T-helper 22 cell (primary cell): ENCODE data around the gene PRELID3B.
"Not testable (repeated sequence)": the region's sequence is repeated elsewhere in the genome, so short reads cannot be mapped to it uniquely, and the experiment has no call there.

Source experiments
- DNase-seq: peaks from one replicate; pipeline ENCODE4 v3.0.0-alpha.2; 2020; ENCODE audit warnings: low read depth

The PRELID3B gene

DNA sequence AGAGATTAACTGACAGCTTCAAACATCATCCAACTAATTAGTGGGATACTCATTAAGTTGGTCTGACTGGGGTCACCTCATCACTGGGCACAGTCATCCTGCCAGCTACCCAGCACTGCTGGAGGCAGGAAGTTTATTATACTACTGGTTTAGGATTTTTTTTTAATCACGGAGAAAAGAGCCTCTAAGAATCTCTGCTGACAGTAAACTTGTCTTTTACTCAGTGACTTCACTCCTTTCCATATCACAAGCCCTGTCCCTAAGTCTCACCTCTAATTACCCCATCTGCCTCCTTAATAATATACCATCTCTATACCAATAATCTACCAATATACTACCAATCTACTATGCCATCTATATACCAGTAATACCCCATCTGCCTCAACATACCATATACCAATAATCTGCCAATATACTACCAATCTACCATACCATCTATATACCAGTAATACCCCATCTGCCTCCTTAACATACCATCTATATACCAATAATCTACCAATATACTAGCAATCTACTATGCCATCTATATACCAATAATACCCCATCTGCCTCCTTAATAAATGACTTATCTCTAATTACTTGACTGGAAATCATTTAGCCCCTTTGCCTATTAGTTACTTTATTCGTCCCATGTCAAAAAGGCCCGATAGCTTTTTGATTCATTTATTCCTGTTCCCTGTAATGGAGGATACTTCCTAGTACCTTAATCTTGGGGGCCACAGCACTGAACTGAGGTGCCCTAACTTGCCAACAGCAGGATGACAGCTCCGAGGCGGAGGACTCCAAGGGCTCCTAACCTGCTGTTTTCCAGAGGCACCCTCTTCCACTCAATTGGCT, 15.5 kb downstream of the PRELID3B start:
- DNase-seq: no peak

DNA sequence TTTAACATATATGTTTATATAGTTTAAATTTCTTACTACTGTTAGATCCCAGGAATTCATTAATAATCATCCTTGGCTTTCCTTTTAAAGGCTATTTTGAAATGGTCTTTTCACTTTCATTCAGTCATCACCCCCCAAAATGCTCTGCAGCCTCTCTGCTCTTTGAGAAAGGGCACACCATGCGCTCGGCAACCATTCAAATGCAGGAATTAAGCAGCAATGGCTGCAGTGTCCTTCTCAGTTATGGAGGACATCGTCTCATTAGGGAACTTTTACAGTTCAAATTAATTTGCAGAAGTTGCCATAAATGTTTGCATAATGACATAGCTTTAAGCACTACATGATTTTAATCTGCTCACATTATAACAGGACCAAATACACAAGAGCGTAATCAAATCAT, 17.1 kb downstream of the PRELID3B start:
- no peak for DNase-seq

DNA sequence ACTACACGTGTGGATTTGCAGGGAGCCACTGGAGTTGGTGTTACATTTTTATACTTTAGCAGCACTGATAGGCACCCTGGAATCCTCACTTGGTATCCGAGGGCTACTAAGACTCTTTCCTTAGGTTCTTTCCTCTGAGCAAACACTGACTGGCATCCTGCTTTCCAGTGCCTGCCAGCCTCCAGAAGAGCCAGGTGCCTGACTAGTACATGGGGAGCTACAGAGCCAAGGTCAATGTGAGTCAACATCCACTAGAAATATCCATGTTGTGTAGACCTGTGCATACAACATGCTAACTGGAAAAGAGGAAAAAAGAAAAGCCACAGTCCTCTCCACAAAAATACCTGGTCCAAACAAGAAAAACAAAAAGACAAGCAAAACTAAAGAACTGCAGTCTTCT, 17.5 kb downstream of the PRELID3B start:
- DNase-seq: no peak

DNA sequence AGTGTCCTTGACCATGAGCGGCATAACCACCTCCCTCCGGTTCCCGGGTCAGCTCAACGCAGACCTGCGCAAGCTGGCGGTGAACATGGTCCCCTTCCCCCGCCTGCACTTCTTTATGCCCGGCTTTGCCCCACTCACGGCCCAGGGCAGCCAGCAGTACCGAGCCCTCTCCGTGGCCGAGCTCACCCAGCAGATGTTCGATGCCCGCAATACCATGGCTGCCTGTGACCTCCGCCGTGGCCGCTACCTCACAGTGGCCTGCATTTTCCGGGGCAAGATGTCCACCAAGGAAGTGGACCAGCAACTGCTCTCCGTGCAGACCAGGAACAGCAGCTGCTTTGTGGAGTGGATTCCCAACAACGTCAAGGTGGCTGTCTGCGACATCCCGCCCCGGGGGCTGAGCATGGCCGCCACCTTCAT, 18.5 kb downstream of the PRELID3B start:
- DNase-seq: no peak

DNA sequence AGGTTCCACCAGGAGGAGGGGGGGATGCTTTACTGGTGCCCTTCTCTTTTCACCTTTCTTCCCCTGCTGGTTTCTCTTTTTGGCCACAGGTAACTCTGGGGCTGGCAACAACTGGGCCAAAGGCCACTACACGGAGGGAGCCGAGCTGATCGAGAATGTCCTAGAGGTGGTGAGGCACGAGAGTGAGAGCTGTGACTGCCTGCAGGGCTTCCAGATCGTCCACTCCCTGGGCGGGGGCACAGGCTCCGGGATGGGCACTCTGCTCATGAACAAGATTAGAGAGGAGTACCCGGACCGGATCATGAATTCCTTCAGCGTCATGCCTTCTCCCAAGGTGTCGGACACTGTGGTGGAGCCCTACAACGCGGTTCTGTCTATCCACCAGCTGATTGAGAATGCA, 19.0 kb downstream of the PRELID3B start:
- no peak for DNase-seq

DNA sequence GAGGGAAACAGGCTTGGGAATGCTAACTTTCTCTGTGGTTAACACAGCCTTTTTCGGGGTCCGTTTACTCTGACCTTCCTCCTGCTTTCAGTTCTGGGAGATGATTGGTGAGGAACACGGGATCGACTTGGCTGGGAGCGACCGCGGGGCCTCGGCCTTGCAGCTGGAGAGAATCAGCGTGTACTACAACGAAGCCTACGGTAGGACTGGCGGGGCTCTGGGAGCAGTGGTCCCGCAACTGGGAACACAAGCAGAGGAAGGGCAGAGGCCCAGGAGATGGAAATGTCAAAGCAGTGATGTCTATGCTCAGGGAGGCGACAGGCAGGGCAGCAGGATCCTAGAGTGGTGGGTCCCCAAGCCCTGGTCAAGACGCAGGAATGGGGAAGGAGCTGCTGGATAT, 19.8 kb downstream of the PRELID3B start:
- no peak for DNase-seq

DNA sequence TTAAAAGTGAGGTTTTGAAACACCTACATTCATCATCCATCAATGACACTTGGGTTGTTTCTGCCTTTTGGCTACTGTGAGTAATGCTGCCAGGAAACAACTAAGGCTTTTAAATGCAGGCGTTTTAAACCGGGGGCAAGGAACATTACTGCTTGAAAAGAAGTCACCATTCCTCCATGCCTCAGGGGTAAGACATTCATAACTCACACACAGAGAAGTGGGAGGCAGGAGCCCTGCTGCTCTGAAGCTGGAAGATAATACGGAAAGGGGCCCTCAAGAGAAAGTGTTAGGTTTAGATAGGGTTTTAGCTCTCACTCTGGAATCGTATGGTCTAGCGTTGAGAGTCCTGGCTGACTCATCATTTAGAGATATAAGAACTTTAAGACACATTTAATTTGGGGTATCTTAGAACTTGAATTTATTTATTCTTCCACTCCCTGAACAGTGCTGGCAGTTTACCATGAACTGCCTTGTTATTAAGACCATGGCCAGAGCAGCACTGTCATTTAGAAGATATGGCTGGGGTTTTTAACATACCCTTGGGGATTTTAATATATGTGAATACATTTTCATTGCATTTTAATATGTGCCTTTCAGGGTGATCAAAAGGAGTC, 21.5 kb downstream of the PRELID3B start:
- DNase-seq: no peak

DNA sequence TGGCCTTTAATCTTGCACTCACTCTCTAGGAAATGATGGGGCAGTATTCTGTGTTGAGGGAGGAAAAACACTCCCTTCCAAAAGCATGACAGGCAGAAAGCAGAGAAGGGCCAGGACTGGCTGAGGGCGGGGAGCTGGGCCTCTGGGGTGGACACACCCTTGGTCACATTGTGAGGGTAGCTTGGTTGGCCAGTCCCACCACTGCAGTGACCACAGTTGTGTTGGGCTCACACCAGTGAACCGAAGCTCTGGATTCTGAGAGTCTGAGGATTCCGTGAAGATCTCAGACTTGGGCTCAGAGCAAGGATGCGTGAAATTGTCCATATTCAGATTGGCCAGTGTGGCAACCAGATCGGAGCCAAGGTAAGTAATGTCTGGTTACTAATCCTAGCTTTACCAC, 23.4 kb downstream of the PRELID3B start, which contains the start of gene TUBB1:
TUBB1 (plus strand) TSS at position 213 of the 400 bp plus-strand sequence; CDS start at position 307, 94 bp downstream.
- DNase-seq: no peak

DNA sequence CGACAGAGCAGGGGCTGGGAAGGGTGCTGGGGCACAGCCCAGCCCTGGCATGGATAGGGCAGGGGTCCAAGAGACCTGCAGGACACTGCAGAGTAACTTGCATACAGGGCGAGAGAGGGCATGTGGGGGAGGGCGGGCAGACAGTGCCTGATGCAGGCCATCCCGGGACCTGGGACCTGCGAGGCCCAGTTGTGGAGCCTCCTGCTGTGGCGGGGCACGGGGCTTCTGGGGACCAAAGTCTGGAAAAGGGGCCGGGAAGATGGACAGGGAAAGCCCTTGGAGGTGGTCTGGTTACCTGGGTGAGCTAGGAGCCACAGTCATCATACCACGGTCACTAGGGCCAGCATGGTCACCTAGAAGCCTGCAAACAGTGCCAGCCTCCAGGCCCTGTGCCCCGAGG, 23.8 kb downstream of the PRELID3B start:
- no peak for DNase-seq

DNA sequence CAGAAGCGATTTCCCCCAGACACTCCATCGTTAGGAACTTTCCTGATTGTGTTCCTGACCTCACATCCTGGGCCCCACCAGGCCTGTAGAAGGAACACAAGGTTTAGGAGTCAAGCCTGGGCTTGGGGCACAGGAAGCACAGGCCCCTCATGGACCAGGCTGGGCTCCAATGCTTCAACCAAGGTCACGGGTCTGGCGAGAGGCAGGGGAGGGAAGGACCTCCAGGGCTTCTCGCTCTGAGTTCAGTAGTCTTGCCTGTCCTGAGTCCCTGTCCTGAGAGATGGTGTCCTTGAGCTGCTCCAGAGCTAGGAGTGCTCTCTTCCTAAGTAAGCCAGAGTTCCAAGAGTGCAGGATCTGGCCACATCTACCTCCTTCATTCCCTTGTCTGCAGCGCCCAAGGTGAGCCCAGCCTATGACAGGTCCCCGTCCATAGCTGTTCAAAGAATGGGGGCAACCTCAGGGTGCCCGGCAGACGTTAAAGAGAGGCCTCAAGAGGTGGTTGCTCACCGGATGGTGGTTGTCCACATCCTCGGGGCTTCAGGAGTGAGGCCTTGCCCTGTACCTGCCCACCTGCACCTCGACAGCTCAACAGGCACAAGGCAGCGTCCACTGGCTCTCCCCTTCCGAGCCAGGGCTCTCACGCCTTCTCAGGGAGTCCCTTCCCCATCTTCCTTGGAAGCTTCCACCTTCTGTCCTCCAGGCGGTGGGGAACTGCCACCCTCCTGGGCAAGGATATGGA, 24.9 kb downstream of the PRELID3B start:
- no peak for DNase-seq

DNA sequence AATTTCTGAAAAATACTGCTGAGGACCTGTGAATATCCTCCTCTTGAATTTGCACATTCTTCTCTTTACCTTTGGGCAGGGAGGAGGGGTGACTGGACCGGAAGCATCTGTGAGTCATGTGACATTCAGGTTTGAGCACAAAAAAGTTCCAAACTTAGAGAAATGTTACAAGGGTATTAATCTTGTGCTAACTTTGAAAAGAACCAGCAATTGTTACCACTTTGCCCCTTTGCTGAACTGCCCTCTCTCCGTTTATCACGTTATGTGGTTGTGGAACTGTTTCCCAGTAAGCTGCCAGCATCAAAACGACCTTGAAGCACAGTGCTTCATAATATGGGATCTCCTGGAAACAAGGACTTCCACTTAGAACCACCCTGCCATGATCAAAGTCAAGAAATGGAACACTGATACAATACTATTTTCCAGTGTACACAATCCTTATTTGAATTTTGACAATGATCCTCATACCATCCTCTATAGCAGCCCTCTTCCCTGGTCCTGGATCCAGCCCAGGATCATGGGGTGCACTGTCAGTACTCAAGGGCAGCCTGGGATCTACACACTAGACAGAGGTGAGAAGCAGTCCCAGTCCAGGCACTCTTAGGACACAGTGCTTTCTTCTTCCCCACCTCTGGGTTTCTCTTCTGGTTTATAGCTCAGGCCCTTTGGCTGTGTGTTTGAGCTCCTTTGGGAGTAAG, 25.6 kb downstream of the PRELID3B start:
- DNase-seq: no peak

DNA sequence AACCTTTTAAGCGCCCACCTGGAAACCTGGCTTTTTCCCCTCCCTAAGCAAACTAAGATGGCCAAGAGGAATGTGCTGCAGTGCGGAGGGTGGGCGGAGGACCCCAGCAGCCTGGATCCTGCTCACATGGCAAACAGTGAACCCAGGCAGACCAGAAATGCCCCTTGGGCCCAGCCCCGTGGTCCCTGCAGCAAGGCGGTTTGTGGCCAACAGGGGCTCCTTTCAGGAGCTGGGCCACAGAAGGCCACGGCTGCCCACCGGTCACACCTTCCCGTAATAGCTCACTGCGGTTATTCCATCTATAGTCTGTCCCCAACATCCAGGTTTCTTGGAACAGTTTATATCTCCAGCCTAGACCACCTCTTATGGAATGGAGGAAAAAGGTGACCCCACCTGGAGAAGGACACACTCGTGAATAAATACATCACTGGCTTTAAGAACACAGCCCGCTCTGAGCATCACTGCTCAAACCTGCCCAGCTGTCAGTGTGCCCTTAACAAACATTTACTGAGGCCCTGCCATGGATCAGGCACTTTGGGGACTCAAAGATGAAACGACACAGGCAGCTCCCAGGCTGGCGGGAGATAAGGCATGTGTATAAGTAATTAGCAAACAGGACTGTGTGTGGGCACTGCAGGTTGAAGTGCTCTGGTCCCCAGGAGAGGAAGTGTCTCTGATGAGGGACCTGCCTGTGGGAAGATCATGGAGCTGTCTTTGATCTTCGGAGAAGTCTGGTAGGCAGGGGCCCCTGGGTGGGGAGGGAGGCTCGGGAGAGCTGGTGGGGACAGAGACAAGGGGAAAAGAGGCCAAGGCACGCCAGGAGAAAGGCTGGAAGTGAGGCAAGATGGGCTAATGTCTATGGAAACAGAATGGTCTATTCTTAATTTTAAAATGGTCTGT, 26.5 kb downstream of the PRELID3B start:
- DNase-seq: no peak

DNA sequence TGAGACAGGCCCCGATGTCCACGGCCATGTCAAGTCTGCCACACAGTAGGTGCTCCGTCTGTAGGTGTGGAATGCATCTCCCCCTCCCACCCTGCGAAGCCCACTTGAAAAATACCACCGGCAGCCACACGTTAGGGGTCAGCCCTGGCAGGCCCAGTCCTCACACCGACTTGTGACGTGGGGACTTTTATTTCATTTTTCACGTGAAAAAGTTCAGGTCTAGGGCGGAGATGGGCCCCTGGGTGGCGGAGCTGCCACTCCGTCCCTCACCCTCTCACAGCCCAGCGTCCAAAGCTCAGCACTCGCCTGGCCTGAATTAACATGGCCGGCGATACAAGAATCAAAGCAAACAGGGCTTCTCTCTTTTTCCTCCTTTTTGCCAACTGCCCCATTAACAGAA, 27.2 kb downstream of the PRELID3B start:
- DNase-seq: no peak

DNA sequence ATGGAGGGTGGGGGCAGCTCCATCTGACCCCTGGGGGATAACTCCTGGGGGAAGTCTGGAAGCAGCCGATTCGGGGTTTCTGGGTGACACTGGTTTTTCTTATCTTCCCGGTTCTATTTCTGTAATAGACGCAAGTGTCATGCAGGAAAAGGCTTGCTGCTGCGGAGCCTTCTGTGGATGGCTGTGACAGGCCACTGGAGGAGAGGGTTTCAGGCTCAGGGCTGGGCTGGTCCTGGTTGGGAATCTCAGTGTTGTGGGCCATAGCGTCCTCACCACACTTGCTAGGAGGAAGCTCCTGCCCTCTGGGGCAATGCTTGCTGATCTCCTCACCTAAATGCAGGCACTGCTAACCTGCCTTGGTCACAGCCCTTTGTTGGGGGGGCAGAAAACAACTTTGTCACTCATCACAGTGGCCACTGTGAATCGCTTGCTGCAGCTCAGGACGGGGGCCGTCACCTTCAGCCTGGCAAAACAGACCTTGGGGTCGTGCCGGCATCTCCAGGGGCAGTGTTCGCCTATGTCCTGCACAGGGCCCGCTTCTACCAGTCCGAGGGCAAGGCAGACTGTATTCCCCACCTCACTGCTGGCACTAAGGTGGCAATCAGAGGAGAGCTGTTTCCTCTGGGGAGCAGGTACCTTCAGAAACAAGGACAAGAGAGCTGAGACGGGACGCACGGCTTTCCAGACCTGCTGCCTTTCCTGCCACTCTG, 27.8 kb downstream of the PRELID3B start:
- DNase-seq: no peak

DNA sequence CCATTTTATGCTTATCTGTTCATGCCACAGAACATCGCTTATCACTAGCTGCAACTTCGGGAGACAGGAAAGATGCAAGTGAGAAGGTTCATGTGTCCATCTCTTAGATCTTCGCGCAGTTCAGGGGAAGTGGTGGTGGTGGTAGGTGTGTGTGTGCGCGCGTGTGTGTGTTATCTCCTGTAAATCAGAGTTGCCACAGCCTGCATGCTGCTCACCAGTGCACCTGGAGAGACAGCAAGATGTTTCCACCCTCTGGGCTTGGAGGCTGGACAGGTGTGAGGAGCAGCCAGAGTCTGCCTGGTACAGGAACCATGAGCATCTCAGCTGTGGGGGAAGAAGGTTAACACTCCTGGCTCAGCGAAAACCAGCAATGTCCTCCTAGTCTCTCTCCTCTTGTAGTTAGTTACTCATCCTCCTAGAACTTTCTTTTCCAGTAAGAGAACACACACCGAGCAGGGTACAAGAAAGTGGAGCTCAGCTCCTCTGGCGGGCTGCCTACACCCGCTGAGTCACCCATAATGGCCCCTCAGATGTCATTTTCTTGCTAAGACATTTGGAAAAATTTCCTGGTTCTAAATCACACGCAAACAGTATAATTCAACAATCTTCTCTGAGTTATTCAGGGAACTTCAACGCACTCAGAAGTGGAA, 28.5 kb downstream of the PRELID3B start:
- no peak for DNase-seq

DNA sequence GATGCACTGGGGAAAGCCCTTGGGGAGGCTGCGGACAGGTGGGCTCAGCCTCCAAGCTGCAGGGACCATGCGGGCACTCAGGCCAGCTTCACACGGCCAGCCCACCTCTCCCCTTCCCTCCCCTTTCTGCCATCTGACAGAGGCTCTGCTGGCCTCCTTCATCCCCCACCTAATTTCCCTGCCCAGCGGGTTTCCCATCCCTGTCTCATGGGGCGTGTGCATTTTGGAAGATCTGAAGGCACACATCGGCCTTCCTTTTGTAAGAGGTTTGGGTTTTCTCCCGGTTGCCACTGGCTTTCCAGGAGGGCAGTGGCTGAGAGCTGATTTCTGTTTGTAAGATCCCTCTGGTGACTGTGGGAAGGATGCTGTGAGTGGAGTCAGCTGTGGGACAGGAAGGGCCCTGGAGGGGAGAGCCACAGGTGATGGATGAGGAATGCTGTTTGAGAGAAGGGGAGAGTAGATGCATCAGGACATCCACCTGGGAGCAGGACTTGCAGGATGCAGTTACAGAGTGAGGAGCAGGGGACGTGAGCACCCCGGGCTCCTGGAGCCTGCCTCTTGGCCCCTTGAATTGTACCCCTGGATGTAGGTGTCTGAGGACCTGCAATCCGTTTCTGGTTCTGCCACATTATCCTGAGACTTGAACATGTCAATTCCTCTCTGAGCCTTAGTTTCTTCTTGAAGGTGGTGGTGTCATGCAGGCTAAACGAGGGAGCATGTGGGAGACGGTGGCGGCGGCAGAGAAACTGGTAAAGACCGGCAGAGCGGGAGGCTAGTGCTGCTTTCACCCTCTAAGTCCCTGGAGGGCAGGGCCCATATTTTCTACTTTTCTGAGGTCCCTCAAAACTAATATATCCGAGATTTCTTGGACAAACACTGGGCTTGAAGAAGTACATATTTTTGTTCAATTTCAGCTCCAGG, 29.3 kb downstream of the PRELID3B start:
- DNase-seq: no peak

DNA sequence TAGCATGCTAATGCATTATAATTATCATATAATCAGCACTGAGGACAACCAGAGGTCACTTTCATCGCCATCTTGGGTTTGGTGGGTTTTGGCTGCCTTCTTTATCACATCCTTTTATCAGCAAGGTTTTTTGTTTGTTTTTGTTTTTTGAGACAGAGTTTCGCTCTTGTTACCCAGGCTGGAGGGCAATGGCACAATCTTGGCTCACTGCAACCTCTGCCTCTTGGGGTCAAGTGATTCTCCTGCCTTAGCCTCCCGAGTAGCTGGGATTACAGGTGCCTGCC, 30.8 kb downstream of the PRELID3B start:
- DNase-seq: not testable (repeated sequence)

DNA sequence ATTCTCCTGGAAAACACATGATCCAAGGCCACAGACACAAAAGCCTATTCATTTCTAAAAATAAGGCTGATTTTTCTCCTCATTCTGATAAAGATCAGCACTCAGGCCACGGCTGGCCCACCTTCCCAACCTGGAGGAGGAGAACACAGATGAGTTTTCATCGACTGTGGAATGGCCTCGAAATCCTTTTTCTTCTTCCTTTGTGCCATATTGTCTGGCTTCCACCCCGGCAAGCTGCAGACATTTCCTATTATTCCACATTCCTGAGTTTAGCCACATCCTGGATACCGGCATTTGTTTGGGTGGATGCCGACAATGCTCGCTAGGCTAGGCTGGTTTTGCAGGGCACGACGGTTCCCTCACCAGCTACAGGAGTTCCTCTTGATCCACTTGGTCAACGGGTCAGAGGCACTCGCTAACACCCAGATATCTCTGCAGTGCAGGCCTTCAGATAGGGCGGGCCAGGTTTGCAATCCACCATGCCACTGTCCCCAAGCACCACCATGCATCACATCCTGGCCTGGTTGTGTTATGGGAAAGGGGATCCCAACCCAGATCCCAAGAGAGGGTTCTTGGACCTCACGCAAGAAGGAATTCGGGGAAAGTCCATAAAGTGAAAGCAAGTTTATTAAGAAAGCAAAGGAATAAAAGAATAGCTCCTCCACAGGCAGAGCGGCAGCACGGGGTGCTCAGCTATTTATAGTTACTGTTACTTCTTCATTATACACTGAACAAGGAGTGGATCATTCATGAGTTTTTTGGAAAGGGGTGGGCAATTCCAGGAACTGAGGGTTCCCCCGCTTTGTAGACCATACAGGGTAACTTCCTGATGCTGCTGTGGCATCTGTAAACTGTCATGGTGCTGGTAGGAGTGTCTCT, 31.4 kb downstream of the PRELID3B start:
- no peak for DNase-seq
